HG03159 (cell line): ENCODE measurements around the gene SLC6A18.

Source experiments
- ATAC-seq: cut with Tn5 transposase; IDR thresholded peaks from one replicate; pipeline ENCODE4 v1.9.1; 2021; ENCODE audit warnings: mild to moderate bottlenecking, moderate library complexity; ENCODE audit not compliant: unreplicated experiment

SLC6A18 gene

DNA sequence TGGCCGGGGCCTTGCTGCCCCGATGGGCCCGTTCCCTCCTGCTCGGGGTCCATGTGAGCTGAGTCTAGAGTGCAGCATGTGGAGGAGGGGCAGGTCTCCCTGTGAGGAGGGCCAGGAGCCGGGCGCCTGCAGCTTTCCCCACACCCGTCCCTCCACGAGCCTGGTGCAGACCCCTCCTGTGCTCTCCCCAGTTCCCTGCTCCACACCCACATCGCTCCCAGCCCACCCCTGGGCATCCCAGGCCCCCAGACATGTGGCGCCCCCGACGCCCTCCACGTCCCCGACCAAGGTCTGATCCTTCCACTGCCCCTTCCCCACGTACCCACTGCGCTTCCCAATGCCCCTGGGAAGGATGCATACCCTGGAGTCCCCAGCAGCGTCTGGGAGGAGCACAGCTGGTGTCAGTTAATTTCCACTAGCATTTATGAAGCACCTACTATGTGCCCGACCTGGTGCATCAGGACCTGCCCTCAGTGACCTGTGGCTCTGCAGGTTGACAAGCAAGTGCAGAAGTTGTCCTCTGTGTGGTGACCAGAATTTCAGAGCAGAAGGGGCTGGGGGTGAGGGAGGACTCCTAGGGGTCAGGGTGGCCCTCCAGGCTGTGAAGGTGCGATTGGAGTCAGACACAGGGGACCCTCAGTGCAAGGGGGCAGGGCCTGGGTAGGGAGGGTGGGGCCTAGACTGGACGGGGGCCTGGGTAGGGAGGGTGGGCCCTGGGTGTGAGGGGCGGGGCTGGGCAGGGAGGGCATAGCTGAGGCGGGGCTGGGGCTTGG, 10.8 kb upstream of the SLC6A18 start:
- ATAC-seq, result no peak

GRCh38 chr5:1214936-1215220, 10.3 kb upstream of the SLC6A18 start:
- ATAC-seq, result no peak

DNA sequence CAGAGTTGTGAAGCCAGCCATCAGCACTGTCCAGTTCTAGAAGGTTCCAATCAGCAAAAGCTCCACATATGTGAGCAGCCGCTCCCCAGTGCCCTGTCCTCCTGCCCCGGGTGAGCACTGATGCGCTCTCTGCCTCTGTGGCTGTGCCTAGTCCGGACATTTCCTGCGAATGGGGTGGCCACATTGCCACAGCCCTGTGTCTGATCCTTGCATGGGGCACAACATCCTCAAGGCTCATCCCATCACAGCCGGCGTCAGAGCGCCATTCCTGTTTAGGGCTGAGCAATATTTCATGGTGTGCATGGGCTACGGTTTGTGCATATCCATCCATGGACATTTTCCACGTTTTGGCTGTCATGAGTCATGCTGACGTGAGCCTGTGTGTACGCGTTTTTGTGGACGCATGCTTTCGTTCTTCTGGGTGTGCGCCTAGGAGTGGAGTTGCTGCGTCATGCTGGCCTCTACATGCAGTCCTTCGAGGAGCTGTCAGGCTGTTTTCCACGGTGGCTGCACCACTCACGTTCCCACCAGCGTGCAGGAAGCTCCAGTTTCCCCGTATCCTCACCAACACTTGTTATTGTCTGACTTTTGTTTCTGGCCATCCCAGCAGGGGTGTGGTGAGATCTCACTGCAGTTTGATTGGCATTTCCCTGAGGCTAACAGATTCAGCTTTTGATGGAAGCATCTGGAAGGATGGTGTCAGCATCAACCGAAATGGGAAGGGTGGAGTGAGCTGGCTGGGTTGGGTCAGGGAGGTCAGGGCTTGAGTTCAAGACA, 9.7 kb upstream of the SLC6A18 start:
- ATAC-seq, result no peak

DNA sequence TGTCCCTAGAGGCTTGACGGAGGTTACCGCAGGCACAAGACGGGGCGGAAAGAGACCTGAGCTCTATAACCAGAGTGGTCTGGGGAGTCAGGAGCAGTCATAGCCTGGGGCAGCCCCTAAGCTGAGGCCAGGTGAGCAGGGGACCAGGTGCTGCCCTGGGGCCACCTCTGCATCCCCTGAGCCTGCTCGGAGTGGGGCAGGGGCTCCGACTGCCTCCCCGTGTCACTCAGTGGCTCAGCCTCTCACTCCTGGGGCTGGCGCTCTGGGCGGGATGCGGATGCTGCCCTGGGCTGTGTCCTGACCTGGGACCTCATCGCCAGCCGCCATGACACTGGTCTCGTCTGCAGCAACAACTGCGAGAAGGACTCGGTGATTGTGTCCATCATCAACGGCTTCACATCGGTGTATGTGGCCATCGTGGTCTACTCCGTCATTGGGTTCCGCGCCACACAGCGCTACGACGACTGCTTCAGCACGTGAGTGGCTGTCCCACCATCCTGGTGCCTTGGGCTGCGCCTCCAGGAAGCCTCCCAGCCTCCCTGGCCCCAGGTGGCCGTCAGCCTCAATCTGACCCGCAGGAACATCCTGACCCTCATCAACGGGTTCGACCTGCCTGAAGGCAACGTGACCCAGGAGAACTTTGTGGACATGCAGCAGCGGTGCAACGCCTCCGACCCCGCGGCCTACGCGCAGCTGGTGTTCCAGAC, 8.8 kb upstream of the SLC6A18 start:
- no peak for ATAC-seq

GRCh38 chr5:1216918-1217295, 8.3 kb upstream of the SLC6A18 start:
- ATAC-seq, result no peak

- ATAC-seq, result no peak
Measured at GRCh38 chr5:1217596-1218206, 7.5 kb upstream of the SLC6A18 start.

DNA sequence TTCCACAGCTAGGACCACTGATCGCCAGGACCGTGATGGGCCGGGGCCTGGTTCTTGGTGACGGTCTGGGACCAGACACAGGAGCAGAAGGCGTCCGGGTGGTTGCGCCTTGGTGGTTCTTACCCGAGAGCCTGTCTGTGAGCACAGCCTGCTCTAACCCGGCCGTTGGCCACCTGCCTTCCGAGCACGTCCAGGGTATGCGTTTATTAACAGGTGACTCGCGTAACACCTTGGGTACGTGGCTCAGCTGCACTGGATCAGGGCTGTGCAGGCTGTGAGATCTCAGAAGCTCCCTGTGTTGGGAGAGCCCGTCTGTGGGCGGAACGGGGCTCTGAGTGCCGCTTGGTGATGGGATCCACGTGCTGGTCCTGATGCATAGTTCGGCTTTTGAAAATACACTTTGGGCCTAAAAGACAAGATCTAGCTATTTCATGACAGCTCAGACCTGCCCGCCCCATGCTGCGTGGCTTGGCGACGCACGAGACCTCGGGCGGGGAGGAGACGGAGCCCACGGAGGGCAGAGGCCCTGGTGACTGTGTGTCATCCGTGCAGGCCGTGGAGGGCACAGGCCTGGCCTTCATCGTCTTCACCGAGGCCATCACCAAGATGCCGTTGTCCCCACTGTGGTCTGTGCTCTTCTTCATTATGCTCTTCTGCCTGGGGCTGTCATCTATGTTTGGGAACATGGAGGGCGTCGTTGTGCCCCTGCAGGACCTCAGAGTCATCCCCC, 6.7 kb upstream of the SLC6A18 start:
- no peak for ATAC-seq

DNA sequence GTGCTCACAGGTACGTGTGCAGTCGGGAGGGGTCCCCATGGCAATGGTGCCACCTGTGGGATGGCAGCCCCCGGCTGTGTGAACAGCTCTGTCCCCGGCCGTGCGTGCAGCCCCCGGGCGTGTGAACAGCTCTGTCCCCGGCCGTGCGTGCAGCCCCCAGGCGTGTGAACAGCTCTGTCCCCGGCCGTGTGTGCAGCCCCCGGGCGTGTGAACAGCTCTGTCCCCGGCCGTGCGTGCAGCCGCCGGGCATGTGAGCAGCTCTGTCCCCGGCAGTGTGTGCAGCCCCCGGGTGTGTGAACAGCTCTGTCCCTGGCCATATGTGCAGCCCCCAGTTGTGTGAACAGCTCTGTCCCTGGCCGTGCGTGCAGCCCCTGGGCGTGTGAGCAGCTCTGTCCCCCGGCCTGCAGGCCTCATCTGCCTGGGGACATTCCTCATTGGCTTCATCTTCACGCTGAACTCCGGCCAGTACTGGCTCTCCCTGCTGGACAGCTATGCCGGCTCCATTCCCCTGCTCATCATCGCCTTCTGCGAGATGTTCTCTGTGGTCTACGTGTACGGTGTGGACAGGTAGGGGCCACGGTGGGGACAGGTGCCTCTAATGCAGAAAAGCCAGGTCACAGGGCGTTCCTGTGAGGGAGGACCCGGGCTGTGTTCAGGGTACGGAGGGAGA, 5.9 kb upstream of the SLC6A18 start:
- ATAC-seq, result no peak

DNA sequence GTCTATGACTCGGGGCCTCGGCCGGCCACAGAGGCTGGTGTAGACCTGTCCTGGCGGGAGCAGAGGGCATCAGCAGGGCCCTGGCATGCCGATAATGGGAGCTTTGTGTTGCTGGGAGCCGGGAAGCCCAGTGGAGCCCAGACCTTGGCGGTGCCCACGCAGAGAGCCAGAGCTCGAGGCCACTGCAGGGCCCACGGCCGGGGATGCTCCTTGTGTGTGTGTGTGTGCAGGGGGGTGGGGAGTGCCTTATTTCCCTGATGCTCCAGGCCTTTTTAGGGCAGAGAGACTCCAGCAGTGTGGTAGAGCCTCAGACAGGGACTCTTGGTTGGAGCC, 5.4 kb upstream of the SLC6A18 start:
- ATAC-seq, result no peak

DNA sequence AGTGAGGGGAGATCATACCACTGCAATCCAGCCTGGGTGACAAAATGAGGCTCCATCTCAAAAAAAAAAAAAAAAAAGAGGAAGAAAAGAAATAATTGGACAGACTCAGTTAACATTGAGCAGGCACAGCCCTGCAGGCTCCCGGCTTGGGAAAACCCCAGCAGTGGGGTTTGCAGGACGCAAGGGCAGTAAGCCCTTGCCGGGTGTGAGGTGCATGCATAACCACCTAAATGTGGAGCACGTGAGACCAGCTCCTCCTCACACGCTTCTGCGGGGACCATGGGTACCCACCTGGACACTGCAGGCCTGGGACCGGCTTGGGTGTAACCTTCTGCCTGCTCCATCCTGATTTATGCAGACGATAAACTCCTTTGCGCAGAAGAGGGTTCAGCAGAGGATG, 4.8 kb upstream of the SLC6A18 start:
- no peak for ATAC-seq

DNA sequence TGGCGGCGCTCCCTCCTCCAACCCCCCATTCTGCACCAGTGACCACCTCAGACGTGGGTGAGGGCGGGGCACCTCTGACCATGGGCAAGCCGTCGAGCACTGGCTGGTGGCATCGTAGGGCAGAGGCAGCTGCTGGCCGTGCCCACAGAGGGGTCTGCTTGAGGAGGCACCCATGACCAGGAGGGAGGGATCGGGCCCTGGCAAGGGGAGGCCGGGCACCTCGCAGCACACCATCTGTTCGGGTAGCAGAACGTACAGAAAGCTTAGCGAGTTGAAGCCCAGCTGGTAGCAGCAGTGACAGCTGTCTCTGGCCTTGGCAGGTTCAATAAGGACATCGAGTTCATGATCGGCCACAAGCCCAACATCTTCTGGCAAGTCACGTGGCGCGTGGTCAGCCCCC, 4.3 kb upstream of the SLC6A18 start:
- no peak for ATAC-seq

GRCh38 chr5:1221721-1222120, 3.5 kb upstream of the SLC6A18 start:
- no peak for ATAC-seq

- no peak for ATAC-seq
Measured at GRCh38 chr5:1222147-1222546, 3.0 kb upstream of the SLC6A18 start.

DNA sequence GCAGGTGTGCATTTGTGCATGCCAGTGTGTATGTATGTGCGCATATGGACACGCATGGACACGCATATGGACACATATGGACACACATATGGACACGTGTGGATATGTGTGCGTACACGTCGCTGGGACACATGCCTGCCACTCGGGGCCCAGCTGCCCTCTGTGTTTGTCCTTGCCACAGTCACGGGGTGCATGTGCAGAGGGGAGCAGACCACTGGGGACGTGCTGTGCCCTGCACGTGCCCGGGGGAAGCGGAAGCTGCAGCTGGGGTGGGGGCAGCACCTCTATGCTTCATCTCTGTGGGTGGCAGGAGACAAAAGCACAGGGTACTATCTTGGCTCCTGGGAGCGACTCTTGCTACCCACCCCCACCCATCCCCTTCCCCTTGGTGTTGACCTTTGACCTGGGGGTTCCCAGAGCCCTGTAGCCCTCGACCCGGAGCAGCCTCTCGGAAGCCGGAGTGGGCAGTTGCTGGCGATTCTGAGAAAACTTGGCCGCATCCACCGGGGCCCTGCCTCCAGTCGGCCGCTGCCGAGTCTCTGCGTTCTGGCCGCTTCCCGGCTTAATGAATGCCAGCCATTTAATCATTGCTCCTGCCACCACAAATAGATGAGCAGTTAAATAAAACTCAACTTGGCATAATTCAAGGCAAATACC, 2.4 kb upstream of the SLC6A18 start:
- no peak for ATAC-seq

GRCh38 chr5:1223278-1223670, 1.9 kb upstream of the SLC6A18 start:
- no peak for ATAC-seq

DNA sequence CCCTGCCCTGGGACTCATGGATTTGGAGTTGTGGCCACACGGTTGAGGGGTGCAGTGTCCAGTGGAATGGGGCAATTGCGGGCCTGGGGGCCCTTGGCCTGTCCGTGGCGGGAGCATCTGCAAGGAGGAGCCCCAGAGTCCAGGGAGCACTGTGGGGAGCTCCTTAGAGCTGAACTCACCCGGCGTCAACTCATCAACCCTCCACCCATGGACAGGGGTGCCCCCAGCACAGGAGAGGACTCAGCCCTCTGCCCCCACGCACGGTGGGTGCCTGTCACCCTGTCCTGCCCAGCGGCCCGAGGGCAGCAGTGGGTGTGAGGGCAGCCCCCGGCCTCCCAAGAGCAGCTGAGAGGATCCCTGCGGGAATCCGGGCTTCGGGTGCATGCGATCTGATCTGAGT, 550 bp upstream of the SLC6A18 start:
- ATAC-seq, result no peak

- no peak for ATAC-seq
Measured at GRCh38 chr5:1226231-1226630, 1.1 kb downstream of the SLC6A18 start.

GRCh38 chr5:1226839-1227581, 1.8 kb downstream of the SLC6A18 start:
- ATAC-seq, result no peak

DNA sequence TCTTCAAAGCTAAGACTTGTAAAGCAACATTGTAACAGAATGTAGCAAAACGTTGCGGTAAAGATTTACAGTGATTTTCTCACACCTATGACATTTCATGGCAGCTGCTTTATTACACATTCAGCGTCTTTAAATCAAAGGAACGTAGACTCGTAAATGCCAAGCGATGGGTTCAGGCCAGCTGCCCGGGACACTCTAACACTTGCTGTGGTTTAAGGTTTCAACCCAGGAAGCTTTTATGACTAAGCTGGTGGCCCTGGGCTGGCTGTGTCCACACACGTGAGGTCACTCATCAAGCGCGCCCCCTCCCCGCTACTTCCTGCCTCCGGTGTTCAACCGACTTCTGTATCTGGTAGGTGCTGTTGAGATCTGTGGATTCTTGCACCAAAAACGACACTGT, 2.5 kb downstream of the SLC6A18 start:
- ATAC-seq, result no peak
